Measurements from ENCODE around the gene SPNS2.

DNA sequence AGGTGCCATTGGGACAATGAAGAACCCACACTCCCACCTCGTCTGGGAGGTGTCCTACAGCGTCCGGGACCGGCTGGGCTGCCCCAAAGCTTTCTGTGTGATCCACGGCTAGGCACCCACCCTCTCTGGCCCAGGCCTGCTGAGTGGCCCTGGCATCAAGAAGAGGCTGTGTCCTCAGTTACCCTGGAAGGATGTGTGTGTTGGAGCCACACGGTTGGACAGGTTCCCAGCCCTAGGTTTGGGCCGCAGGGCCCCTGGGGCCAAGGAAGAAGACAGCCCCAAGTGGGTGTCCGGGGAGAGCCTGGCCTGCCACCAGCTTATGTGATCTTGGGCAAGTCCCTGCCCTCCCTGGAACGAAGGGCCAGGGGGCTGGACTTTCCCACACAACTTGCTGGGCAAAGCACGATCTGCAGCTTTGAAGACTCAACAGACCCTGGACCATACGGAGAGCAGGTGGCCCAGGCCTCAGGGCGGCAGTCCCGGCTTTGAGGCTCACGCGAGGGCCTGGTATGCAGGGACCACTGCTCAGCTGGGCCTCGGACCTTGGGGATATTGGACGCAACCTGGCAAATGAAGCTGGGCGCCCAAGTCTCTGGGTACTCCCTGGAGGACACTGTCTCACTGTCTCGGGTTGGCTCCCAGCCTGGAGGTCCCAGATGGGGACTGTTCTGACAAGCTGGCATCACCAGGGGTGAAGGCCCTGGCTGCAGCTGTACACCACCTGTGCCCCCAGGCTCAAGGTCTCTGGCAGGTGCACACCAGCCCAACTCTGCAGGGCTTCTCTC is 39.0 kb downstream of the SPNS2 start:
- TF ChIP-seq CTCF (IDR thresholded peaks at IDR 0.05), result no peak
- no peak for TF ChIP-seq POLR2AphosphoS5 (IDR thresholded peaks at IDR 0.05)
- no peak for TF ChIP-seq POLR2A (IDR thresholded peaks at IDR 0.05; ENCODE audit: low read depth)
